Cardiac muscle cell (in vitro differentiated cells and primary cell): ENCODE results near the gene SLC24A3. TPM values are rescaled to one million over a fixed set of nuclear protein-coding genes. Genes with fewer than 3 reads are reported as not detected.

Experiments used
- DNase-seq, 2 donors: peaks; one replicate each; pipeline versions ENCODE4 v3.0.0 to v3.0.0-alpha.2; 2010 to 2017; ENCODE audit warnings: low read depth in 1 of 2, low spot score in 1 of 2
- H3K27ac ChIP-seq: fragments of 200-600 bp; sonication (generic); 2 replicates; pipeline ENCODE4 v1.5.1; 2016
- H3K27me3 ChIP-seq: fragments of 200-600 bp; sonication (generic); 2 replicates; pipeline ENCODE4 v1.6.0; 2016; ENCODE audit warnings: control low read depth
- H3K36me3 ChIP-seq: fragments of 200-600 bp; sonication (generic); 2 replicates; pipeline ENCODE4 v1.5.1; 2016; ENCODE audit warnings: control low read depth
- H3K4me1 ChIP-seq: fragments of 200-600 bp; sonication (generic); 2 replicates; pipeline ENCODE4 v1.8.1; 2017; ENCODE audit warnings: low read depth, mild to moderate bottlenecking, mixed run types
- H3K4me3 ChIP-seq: fragments of 200-600 bp; sonication (generic); 2 replicates; pipeline ENCODE4 v1.5.1; 2016; ENCODE audit warnings: mild to moderate bottlenecking
- H3K9me3 ChIP-seq: fragments of 200-600 bp; sonication (generic); 2 replicates; pipeline ENCODE4 v1.5.1; 2017; ENCODE audit warnings: low read depth, mild to moderate bottlenecking, control low read depth
- polyA plus RNA-seq: library from polyadenylated mRNA; unstranded; fragments of >200 nt; fragmentation: Nextera tagmentation; extraction: Ambion mirVana; gene quantifications from 2 replicates; pipeline ENCODE4 v1.2.1, GENCODE V29; 2016
- total RNA-seq: library from RNA; depleted of rRNA; stranded (reverse); fragments of >200 nt; gene quantifications from 2 replicates; pipeline ENCODE4 v1.2.3, GENCODE V29; 2016
- TF ChIP-seq, protein P1 (sequence below): IDR thresholded peaks from 2 replicates; pipeline ENCODE4 v1.5.1; 2012; ENCODE audit warnings: low read depth, mild to moderate bottlenecking, low read length

The SLC24A3 gene
- total and polyA plus RNA-seq, 2 experiments from 2014 or later = 1.6 to 1.7 TPM

GRCh38 chr20:19295076-19295475, 82.6 kb downstream of the SLC24A3 start:
- TF ChIP-seq, protein P1, sequence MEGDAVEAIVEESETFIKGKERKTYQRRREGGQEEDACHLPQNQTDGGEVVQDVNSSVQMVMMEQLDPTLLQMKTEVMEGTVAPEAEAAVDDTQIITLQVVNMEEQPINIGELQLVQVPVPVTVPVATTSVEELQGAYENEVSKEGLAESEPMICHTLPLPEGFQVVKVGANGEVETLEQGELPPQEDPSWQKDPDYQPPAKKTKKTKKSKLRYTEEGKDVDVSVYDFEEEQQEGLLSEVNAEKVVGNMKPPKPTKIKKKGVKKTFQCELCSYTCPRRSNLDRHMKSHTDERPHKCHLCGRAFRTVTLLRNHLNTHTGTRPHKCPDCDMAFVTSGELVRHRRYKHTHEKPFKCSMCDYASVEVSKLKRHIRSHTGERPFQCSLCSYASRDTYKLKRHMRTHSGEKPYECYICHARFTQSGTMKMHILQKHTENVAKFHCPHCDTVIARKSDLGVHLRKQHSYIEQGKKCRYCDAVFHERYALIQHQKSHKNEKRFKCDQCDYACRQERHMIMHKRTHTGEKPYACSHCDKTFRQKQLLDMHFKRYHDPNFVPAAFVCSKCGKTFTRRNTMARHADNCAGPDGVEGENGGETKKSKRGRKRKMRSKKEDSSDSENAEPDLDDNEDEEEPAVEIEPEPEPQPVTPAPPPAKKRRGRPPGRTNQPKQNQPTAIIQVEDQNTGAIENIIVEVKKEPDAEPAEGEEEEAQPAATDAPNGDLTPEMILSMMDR = no peak

GRCh38 chr20:19298652-19299051, 86.2 kb downstream of the SLC24A3 start:
- no peaks in the 10 kb centered on the region for H3K36me3 ChIP-seq
- no peak for DNase-seq
- H3K4me1 ChIP-seq = no peaks in the 10 kb centered on the region
- no peak overlapping the region for H3K4me3 ChIP-seq
- H3K27me3 ChIP-seq = no peaks in the 10 kb centered on the region
- H3K27ac ChIP-seq = no peak overlapping the region
- TF ChIP-seq, protein P1 = no peak
- no peaks in the 10 kb centered on the region for H3K9me3 ChIP-seq

More at GRCh38 chr20:19295076-19295475, 82.6 kb downstream of the SLC24A3 start:
- H3K36me3 ChIP-seq = no peaks in the 10 kb centered on the region
- no peaks in the 10 kb centered on the region for H3K4me1 ChIP-seq
- H3K27ac ChIP-seq = no peak overlapping the region
- no peaks in the 10 kb centered on the region for H3K27me3 ChIP-seq
- DNase-seq = no peak
- H3K9me3 ChIP-seq = no peaks in the 10 kb centered on the region
- no peak overlapping the region for H3K4me3 ChIP-seq

DNA sequence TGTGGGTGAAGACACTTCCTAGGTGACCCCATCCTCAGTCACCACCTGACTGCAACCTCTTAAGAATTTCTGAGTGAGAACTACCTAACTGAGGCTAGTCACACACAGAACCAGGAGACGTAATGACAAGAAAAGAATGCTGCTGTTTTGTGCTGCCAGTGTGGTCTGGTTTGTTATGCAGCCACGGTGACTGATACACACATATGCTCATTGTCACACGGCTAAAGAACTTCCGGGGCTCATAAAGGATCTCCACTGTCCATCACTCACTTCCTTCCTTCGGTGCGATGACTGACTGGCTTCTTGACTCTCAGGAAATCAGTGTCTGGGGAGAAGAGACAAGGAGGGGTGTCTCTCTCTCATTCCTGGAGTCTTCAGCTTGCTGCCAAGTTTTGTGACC, 88.0 kb downstream of the SLC24A3 start:
- no peak for DNase-seq
- no peaks in the 10 kb centered on the region for H3K4me1 ChIP-seq
- no peaks in the 10 kb centered on the region for H3K9me3 ChIP-seq
- H3K27ac ChIP-seq = no peak overlapping the region
- H3K27me3 ChIP-seq = no peaks in the 10 kb centered on the region
- no peak overlapping the region for H3K4me3 ChIP-seq
- no peaks in the 10 kb centered on the region for H3K36me3 ChIP-seq
- TF ChIP-seq, protein P1 = no peak

GRCh38 chr20:19301142-19301541, 88.7 kb downstream of the SLC24A3 start:
- TF ChIP-seq, protein P1 = no peak
- H3K27me3 ChIP-seq = no peaks in the 10 kb centered on the region
- no peaks in the 10 kb centered on the region for H3K9me3 ChIP-seq
- H3K27ac ChIP-seq = no peak overlapping the region
- H3K4me1 ChIP-seq = no peaks in the 10 kb centered on the region
- DNase-seq = no peak
- no peak overlapping the region for H3K4me3 ChIP-seq
- H3K36me3 ChIP-seq = no peaks in the 10 kb centered on the region

DNA sequence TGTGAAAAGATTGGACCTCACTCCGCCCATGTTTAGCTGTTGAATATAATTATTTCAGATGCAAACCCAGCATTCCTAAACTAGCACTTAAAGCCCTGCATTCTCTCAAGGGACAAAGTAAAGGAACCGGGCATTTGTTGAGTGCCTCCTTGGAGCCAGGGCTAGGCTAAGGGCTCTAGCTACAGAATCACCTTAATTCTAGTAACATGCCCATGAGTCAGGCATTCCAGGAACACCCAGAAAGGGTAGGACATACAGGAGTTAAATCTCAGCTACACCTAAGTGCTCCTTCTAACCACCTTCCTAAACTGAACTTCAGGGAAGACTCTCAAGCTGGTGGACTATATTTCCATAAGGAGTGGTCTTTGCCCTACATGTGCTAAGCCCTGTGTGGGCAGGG, 89.4 kb downstream of the SLC24A3 start:
- DNase-seq = no peak
- TF ChIP-seq, protein P1 = no peak
- H3K4me1 ChIP-seq = no peaks in the 10 kb centered on the region
- no peak overlapping the region for H3K4me3 ChIP-seq
- no peaks in the 10 kb centered on the region for H3K36me3 ChIP-seq
- H3K27ac ChIP-seq = no peak overlapping the region
- H3K9me3 ChIP-seq = no peaks in the 10 kb centered on the region
- no peaks in the 10 kb centered on the region for H3K27me3 ChIP-seq

DNA sequence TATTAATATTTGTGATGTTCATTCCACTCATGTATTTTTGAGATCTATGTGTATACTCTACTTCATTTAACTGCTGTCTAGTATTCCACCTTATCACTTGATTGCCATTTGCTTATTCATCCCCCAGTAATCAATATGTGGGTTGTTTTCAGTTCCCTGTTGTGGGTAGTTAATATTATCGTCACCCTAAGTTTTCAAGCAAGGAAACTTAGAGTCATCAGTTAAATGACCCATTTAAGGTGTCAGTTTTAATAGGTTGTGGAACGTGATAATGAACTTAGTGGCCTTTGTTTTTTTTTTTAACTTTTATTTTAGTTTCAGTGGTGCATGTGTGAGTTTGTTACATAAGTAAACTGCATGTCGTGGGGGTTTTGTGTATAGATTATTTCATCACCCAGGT, 90.3 kb downstream of the SLC24A3 start:
- TF ChIP-seq, protein P1 = no peak
- no peak for DNase-seq
- H3K27ac ChIP-seq = no peak overlapping the region
- H3K4me1 ChIP-seq = no peaks in the 10 kb centered on the region
- no peak overlapping the region for H3K4me3 ChIP-seq
- no peaks in the 10 kb centered on the region for H3K27me3 ChIP-seq
- H3K36me3 ChIP-seq = no peaks in the 10 kb centered on the region
- no peaks in the 10 kb centered on the region for H3K9me3 ChIP-seq
